GM19438 (cell line): ENCODE results near the gene SYT13.
"Not testable (repeated sequence)": the region's sequence is repeated elsewhere in the genome, so short reads cannot be mapped to it uniquely, and the experiment has no call there.

ENCODE experiments used
- ATAC-seq: cut with Tn5 transposase; IDR thresholded peaks from one replicate; pipeline ENCODE4 v1.9.1; 2021; ENCODE audit warnings: low read depth; ENCODE audit not compliant: unreplicated experiment

SYT13 gene

DNA sequence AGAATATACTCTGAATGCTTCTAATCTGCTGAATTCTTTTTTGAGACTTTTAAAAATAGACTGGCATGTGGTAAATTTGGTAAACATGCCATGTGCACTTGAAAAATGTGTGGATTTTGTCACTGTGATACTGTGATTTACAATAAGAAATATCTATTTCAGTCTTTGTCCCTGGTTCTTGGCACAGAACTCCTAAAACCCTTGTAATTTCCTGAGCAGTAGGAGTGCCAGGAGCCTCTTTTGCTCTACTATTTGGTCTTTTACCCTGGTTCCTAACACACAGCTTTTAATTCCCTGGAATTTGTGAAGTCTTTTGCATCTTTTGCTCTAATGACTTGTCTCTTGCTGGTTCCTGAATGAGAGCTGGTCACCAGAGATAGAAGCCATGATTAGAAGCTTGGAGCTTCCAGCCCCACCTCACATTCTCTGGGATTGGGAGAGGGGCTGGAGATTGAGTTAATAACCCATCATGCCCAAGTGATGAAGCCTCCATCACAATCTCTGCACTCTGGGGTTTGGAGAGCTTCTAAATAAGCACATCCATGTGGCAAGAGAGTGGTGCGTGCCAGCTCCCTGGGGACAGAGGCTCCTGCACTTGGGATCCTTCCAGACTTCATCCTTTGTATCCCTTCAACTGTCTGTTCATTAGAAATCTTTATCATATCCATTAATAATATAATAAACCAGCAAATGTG is 27.2 kb upstream of the SYT13 start:
- ATAC-seq: no peak

DNA sequence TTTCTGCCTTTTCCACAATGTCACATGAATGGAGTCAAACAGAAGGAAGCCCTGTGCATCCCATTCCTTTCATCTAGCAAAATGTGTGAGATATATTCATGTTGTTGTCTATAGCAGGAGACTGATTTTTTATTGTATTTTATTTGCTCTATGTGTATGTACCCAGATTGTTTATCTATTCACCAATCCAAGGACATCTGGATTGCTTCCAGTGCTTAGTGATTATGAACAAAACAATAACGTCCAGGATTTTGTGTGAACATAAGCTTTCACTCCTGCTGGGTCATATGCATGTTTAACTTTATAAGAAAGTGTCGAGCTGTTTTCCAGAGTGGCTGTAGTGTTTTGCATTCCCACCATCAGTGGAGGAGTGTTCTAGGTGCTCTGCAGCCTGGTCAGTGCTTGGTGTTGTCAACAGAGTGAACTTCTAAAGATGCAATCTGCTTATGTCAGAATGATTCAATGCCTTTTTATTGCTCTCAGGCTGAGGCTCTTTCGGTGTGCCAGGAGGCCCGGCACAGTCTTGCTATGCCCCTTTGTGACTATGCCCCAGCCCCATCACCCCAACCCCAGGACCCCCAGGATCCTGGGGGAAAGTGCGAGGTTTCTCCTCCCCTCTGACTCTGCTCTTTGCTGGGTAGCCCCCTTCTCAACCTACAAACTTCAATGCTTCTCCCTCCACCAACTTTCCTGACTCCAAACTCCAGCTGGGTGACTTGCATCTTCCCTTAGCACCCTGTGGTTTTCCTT is 19.9 kb upstream of the SYT13 start:
- no peak for ATAC-seq

DNA sequence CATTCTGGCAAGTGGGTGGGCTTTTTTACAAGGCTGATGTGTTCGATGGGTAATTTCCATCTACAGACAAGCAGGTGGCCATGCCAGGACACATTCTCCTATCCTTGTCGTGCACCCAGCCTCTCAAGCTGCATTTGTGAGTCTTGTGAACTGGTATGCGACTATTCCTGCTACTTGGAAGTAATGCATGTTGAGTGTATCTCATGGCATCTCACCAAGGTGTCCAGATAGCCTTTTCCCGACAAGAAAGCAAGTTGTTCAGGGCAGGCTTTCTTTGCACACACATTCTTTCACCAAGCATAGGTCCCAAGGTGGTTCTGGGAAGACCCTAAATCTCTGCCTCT is 18.8 kb upstream of the SYT13 start:
- no peak for ATAC-seq

DNA sequence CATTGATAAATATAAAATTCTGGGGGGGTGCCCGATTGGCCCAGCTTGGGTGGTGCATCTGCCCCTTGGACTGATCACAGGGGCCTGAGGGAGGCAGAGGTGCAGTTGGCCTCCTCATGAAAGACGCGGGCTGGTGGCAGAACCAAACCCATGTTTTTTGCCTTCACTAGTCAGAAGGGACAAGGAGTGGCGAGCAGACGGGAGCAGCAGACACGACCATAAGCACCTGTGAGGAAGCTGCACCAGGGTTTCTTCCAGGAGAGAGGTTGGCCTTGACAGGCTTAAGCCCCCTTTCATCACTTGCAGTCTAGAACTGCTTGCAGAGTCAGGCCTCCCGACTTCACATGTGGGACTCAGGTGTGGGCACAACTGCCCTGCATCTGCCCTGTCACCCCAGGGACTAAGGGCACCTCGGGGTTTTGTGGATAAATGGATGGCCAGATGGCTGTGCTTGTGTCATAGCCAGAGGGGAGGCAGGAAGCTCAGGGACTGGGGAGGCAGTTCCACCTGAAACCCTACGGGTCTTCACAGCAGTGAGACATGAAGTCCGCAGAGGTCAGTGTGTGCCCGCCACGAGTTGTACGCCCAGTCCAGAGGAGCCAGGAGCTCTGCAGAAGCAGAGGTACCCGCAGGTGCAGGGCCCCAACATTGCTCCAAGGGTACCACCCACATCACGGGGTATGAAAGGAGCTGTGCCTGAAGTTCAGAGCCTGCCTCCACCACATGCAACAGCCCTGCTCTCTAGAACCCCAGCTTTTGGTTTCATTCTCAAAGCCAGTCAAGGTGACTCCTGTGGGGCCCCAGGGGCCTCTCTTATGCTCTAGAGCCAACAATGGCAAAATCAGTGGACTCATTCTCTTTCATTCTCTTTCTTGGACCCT is 18.2 kb upstream of the SYT13 start:
- ATAC-seq: no peak

DNA sequence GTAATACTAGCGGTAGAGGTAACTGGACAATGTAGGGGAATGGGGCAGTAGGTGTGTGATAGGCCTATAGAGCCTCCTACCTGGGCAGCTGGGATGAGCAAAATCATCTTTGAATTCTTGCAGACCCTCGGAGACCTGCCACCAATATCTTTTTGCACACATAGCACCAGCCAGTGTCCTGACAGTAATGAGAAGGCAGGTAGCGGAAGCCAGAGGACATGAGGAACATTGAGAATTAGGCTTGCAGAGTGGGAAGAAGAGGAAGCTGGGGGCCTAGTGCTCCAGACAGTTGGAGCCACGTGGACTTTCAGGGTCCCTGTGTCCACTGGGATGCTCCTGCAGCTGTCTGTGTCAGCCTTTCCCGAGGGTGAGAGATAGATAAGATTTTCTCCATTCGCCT is 17.2 kb upstream of the SYT13 start:
- ATAC-seq: no peak

DNA sequence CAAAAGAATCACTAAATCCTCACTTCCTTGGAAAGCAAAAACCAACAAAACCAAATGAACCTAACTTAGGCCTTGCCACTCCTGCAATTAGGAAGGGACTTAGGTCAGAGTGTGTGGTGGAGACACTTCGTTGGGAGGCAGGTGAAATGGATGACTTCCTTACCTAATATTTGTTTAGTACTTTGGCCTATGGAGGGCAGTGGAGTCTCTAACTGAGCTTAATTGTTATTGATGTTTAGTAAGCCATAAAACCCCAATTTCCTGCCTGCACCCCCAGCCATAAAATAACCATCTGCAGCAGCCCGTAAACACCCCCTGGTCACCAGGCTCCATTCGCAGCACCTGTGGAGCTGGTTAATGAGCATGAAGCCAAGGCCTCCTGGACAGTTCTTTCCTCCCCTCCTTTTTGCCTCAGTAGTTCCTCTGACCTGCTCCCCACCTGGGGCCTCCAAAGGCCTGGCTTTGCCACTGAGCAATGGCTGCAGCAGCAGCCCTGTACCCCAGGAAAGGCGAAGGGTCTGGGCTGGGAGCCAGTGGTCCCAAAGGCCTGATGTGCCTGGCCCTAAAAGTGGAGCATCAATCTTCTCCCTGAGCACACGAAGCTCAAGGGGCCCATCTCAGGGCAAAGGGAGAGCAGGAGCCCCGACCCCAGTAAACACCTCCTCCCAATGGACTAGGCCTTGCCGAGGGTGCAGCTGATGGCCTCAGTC is 15.6 kb upstream of the SYT13 start:
- ATAC-seq: no peak

DNA sequence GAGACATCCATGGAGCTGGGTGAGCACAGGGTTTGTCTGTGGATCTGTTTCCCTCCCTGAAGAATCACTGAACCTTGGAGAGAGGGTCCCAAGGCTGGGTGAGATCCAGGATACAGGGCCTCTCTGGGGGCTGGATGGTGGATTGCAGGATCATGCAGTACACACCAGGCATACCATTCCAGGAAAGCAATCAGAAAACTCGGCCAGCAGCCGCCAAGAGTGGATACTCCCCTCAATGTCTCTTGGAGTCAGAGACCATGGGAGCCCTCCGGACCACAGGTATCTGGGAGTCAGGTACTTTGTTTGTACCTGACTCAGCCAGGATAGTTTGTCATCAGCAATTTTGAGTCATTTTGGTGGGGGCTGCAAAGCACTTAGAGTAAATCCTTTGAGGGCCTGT is 14.6 kb upstream of the SYT13 start:
- ATAC-seq: no peak

DNA sequence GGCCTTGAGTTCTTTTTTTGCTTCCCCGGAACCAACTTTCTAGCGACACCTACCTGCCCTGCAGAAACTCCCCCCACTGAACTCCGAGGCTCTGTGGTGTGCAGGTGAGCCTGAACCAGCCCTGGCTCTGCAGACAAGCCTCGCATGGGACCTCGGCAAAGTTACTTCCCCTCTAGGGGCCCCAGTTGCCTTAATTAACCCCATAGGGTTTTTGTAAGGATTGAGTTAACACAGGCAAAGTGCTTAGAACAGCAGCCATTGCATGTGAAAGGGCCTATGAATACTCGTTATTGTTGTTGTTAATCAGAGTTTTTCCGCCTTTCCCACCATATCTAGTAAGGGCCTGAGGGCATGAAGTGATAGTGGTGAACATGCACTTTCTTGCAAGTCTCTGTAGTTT is 12.6 kb upstream of the SYT13 start:
- ATAC-seq: no peak

DNA sequence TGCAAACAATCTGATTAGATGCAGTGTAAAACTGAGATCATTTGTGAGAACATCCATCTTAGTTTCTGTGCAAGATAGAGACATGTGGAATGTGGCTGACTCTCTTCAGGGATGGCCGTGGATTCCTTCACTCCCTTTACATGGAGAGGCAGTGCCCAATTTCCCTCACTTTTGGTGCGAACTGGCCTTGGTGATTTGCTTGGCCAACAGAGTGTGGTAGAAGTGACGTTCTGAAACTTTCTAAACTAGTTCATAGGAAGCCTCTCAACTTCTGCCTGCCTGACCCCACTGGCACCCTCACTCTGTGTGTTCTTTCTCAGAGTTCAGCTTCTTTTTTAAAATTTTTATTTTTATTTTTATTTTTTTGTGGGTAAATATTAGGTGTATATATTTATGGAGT is 9.9 kb upstream of the SYT13 start:
- no peak for ATAC-seq

DNA sequence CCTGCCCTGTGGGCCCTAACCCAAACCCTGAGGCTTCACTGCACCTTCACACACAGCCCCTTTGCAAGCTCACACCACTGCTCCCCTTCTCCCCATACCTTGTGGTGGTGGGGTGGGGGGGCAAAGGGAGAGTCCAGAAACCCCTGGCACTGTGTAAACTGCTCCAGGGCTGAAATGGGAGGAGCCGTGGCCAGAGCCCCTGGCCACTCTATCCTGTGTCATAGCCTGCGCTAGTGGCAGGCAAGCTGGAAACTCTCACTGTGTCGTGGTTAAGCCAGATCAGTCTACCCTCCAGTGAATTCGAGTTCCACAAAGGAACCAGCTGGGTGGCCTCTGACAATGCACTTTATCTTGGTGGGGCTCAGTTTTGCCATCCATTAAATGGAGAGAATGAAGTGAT is 8.4 kb upstream of the SYT13 start:
- ATAC-seq: no peak

DNA sequence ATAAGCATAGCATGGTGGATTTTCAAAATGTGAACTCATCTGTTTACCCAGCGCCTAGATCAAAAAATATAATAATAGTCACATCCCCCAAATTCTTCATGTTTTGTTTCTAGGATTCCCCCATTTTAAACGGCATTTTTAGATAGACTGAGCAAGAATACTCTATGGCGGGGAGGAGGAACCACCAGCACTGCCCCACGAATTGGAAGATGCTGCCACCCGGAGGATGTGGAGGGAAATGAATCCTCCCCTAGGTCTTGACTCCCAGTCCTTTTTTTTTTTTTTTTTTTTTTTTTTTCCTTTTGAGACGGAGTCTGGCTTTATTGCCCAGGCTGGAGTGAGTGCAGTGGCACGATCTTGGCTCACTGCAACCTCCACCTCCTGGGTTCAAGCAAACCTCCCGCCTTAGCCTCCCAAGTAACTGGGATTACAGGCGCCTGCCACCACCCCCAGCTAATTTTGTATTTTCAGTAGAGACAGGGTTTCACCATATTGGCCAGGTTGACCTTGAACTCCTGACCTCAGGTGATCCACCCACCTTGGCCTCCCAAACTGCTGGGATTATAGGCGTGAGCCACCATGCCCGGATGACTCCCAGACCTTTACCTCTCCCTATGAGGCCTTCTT is 7.5 kb upstream of the SYT13 start:
- ATAC-seq: not testable (repeated sequence)

DNA sequence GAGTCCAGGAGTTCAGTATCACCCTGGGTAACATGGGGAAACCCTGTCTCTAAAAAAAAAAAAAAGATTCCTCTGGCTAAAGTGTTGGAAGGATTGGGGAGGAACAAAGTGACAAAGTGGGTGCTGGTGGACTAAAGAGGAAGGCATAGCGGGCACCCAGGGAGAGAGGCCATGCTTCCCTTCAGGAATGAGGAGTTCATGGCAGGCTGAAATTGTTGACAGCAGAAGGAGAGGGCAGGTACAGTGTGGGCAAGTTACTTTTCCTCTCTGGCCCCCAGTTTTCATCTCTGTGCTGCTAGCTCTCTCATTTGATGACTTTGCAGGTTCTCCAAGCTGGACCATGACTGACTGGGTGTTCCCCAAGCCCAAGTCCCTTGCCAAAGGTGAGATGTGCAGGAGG is 4.4 kb upstream of the SYT13 start:
- no peak for ATAC-seq

DNA sequence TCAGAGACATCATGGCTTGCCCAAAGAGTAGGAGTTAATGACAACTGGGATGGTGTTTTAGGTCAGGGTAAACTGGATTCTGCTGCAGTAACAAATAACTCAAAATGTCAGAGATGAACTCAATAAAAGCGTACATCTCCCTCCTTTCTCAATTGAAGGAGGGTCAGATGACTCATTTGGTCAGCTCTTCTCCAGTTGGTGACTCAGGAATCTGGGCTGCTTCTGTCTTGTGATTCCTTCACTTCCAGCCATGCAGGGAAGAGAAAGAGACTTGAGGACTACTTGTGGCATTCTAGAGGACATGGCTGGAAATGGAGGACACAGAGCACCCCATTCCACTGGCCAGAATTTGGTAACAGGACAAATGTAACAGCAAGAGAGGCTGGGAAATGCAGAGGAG is 3.2 kb upstream of the SYT13 start:
- no peak for ATAC-seq

DNA sequence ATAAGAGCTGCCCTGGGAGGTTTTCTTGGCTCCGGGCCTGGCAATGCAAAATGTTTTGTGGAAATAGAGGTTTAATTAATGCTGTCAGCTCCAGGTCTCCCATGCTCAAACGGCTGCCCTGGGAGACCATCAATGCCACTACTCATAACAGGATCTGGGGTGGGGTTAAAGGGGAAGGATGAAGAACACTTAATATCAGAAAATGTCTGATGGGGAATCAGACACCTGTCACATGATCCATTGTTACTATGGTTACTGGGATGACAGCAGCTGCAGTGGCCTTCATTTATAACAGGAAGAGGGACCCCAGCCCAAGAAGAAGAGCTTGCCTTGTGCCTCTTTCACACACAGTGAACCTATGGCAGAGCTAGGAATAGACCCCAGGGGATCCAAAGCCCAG is 2.2 kb upstream of the SYT13 start:
- no peak for ATAC-seq

DNA sequence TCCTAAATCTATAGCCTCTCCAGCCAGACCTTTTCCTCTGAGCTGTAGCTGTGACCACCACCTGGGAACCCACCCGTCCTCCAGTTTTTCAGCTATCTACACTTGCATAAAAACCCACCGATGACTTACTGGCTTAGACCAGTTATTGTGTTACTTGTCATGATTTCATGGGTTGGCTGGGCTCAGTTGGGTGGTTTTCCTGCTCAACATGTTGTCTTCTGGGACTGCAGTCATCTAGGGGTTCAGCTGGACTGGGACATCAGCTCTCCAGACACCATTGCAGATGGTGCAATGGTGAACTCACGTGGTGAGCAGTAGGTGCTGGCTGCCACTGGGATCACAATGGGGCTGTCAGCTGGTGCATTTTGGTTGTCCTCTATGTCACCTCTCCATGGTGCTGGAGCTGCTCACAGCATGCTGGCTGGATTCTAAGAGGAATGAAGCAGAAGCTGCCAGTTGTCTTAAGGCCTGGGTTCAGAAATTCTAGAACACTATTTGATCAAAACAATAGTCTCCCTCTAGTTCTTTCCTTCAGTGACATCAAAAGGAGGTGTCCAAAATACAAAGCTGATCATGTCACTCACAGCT is 1.3 kb upstream of the SYT13 start:
- no peak for ATAC-seq

DNA sequence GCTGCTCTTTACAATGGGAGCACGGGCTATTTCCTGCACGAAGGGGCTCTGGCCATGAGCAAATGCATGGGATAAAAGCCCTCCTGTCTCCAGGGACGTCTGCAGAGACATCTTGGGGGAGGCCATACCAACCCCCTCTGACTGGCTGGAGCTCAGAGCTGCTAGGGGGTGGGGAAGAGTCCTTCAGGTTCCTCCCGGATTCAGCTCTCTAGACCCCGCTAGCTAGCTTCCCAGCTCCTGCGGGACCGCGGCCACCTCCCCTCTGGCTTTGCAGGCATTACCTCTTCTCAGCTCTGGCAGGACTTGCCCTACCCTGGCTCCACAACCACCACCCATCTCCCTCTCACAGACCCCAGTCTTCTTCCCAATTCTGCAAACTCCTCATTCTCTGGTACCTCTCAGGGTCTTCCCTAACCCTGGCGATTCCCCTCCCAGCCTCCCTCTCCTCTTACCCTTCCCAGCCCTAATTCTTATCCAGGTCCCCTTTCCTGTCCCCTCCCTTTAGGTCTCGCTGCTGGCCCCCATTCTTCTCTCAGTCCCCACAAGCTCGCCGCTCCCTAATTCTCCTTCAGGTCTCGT is 802 bp downstream of the SYT13 start:
- no peak for ATAC-seq

DNA sequence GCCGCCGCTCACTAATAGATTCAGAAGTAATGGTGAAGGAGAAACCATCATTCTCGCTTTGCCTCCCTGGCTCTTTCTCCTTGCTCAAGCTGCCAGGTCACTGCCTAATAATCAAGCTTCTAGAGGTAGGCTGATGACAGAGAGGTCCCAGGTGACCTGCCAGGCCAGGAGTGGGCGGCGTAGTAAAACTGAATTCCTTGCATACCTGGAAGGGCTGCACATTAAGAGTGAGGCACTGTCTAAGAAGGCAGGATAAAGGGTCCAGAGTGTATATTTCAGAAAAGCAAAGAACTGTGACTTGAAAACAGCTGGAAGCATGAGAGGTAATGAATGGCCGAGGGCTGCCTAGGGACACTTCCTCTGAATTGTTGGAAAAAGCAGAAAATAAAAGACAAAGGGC is 4.1 kb downstream of the SYT13 start:
- no peak for ATAC-seq

DNA sequence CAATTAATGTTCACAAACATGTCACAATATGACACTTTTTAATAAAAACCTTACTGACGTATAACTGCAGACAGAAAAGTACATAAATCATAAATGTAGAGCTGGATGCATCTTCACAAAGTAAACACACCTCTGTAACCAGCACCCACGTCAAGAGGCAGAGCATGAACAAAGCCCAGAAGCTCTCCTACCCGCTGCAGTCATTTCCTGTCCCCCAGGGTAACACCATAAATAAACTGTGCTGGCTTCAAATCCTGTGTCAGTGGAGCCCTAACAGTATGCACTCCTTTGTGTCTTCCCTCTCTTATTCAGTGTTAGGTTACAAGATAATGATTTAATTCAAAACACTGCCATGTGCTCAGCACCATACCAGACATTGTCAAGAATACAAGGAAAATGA is 5.7 kb downstream of the SYT13 start:
- no peak for ATAC-seq

DNA sequence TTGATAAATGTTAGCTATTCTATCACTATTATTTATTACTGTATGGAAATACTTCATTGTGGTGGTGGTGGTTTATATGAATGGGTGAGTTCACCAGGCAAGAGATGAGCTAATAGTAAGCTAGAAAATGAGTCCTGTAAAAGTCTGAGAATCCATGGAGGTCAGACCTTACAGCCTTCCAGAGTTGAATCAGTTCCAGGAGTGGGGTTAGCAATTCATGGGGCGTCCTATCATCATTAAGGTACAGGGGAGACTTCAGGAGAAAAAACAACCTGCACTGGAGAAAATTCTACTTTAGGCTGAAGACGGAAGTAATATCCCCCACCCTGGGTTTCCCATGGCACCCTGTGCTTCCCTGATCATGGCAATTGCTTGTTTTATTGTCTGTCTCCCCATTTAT is 6.5 kb downstream of the SYT13 start:
- no peak for ATAC-seq

DNA sequence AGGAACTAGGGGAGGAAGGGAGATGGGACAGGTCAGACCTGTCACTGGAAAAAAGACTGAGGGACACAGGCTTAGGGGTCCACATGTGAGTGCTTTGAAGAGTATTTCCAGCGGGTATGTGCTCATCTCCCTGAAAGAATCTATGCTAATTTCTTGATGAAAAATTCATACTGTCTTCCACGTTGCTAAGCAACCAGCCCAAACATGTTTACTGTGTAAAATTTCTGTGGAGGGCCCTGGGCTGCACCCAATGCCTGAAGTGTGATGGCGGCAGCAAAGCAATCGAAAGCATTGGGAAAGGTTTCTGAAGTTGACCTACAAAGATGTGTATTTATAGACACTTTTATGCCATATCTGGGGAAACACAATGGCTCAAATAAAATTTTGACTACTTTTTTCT is 7.4 kb downstream of the SYT13 start:
- no peak for ATAC-seq
